ENCODE measurements around the gene NPSR1.

Gene NPSR1, protein sequence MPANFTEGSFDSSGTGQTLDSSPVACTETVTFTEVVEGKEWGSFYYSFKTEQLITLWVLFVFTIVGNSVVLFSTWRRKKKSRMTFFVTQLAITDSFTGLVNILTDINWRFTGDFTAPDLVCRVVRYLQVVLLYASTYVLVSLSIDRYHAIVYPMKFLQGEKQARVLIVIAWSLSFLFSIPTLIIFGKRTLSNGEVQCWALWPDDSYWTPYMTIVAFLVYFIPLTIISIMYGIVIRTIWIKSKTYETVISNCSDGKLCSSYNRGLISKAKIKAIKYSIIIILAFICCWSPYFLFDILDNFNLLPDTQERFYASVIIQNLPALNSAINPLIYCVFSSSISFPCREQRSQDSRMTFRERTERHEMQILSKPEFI

DNA sequence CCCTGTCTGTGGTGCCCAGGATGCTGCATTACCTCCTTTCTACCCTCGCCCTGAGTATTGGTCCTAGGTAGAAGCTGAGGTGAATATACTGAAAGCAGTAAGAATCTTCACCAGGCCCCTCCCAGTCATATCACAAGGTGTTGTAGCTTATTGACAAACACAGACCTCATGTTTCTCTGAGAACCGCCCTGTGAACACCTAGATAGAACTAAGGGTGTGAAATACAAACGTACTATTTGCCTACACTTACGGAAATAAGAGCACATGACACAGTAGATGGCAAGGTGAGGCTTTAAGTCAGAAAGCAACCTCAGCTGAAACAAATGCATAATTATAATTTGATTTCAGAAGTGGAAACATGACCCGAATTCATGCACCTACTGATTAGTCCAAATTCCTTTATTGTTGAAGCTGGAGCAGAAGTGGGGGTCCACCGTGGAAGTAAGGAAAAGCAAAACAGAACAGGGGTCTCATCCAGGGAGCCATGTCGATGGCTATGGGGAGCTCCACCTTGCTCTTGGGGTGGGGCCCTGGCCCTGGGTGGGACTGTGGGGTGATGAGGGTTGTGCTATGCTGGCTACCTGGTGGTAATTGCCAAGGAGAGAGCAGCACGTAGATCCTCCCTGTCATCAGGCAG is at the start of gene NPSR1:
NPSR1 (plus strand) TSS at position 587 of the 637 bp plus-strand sequence. CDS start 195 bp downstream, outside the sequence.
- Histone ChIP-seq H3K27ac (ENCODE audit: extremely low read depth, low read depth, low read length) (no peak within 1 kb of the TSS), H3K4me1 (ENCODE audit: control insufficient read depth, insufficient read depth, low read length) (no peaks in the 10 kb centered on the region), H3K36me3 (ENCODE audit: control insufficient read depth in 2 of 2, insufficient read depth in 1 of 2, low read length in 2 of 2) (no peaks in the 10 kb centered on the region), H3K4me3 (ENCODE audit: low read depth, low read length) (no peak within 1 kb of the TSS), H3K9me3 (ENCODE audit: control insufficient read depth, insufficient read depth, low read depth, low read length) (no peaks in the 10 kb centered on the region)
- ChIA-PET CTCF (no interaction called here), POLR2A (no interaction called here)
- TF ChIP-seq PRDM1 (tag by site-specific recombination; IDR thresholded peaks at IDR 0.05) (no peak), ZNF830 (tag by site-specific recombination; IDR thresholded peaks at IDR 0.05; ENCODE audit: low read depth) (no peak), ZNF701 (tag by site-specific recombination; IDR thresholded peaks at IDR 0.05) (no peak), ZNF341 (tag by site-specific recombination; IDR thresholded peaks at IDR 0.05; ENCODE audit: low read depth) (no peak), GLIS2 (tag by site-specific recombination; IDR thresholded peaks at IDR 0.05) (no peak), ZXDB (tag by site-specific recombination; IDR thresholded peaks at IDR 0.05) (no peak), YY1 (tag by site-specific recombination; IDR thresholded peaks at IDR 0.05) (no peak), ZNF777 (tag by site-specific recombination; IDR thresholded peaks at IDR 0.05; ENCODE audit: borderline replicate concordance) (no peak), KLF16 (tag by site-specific recombination; IDR thresholded peaks at IDR 0.05) (no peak), ZNF302 (tag by site-specific recombination; IDR thresholded peaks at IDR 0.05; ENCODE audit: low read depth) (no peak), ZFP41 (tag by site-specific recombination; IDR thresholded peaks at IDR 0.05; ENCODE audit: borderline replicate concordance) (no peak), ZNF175 (tag by site-specific recombination; IDR thresholded peaks at IDR 0.05) (no peak), ZNF324 (tag by site-specific recombination; IDR thresholded peaks at IDR 0.05) (no peak), ZNF837 (tag by site-specific recombination; IDR thresholded peaks at IDR 0.05) (no peak), ZNF416 (tag by site-specific recombination; IDR thresholded peaks at IDR 0.05) (no peak), ZNF202 (tag by site-specific recombination; IDR thresholded peaks at IDR 0.05; ENCODE audit: borderline replicate concordance) (no peak), ZNF610 (tag by site-specific recombination; IDR thresholded peaks at IDR 0.05; ENCODE audit: borderline replicate concordance) (no peak)
- TF ChIP-seq, protein P1, sequence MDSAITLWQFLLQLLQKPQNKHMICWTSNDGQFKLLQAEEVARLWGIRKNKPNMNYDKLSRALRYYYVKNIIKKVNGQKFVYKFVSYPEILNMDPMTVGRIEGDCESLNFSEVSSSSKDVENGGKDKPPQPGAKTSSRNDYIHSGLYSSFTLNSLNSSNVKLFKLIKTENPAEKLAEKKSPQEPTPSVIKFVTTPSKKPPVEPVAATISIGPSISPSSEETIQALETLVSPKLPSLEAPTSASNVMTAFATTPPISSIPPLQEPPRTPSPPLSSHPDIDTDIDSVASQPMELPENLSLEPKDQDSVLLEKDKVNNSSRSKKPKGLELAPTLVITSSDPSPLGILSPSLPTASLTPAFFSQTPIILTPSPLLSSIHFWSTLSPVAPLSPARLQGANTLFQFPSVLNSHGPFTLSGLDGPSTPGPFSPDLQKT (IDR thresholded peaks at IDR 0.05; ENCODE audit: borderline replicate concordance, low read depth, low read length) = no peak
- TF ChIP-seq, protein P2, sequence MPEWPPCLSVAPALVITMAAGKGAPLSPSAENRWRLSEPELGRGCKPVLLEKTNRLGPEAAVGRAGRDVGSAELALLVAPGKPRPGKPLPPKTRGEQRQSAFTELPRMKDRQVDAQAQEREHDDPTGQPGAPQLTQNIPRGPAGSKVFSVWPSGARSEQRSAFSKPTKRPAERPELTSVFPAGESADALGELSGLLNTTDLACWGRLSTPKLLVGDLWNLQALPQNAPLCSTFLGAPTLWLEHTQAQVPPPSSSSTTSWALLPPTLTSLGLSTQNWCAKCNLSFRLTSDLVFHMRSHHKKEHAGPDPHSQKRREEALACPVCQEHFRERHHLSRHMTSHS (tag by site-specific recombination; IDR thresholded peaks at IDR 0.05) = no peak
- TF ChIP-seq, protein P3, sequence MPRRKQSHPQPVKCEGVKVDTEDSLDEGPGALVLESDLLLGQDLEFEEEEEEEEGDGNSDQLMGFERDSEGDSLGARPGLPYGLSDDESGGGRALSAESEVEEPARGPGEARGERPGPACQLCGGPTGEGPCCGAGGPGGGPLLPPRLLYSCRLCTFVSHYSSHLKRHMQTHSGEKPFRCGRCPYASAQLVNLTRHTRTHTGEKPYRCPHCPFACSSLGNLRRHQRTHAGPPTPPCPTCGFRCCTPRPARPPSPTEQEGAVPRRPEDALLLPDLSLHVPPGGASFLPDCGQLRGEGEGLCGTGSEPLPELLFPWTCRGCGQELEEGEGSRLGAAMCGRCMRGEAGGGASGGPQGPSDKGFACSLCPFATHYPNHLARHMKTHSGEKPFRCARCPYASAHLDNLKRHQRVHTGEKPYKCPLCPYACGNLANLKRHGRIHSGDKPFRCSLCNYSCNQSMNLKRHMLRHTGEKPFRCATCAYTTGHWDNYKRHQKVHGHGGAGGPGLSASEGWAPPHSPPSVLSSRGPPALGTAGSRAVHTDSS (tag by site-specific recombination; IDR thresholded peaks at IDR 0.05) = no peak

DNA sequence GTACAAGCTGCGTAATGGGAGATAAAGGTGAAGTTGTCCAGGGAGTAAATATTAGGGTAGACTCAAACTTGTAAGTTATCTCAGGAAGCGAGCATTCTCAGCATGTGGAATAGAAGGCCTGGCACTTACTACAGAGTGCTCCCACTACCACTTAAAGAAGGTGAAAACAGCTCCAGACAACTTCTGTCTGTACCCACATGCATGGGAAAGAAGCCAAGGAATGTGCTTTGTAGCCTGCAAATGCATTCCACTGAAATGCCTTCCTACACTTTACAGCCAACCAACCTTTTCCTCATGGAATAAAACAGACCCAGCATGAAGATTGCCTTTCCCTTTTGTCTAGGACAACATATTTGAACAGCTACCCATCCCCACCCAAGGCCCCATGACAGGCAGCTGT is 45.4 kb upstream of the NPSR1 start:
- CTCF ChIA-PET = no interaction called here
- Histone ChIP-seq H3K4me1 (ENCODE audit: control insufficient read depth, insufficient read depth, low read length) (no peaks in the 10 kb centered on the region), H3K36me3 (ENCODE audit: control insufficient read depth in 2 of 2, insufficient read depth in 1 of 2, low read length in 2 of 2) (no peaks in the 10 kb centered on the region), H3K27ac (ENCODE audit: extremely low read depth, low read depth, low read length) (no peak overlapping the region), H3K9me3 (ENCODE audit: control insufficient read depth, insufficient read depth, low read depth, low read length) (no peaks in the 10 kb centered on the region), H3K4me3 (ENCODE audit: low read depth, low read length) (no peak overlapping the region)
- POLR2A ChIA-PET = no interaction called here
- no peak for TF ChIP-seq ZNF707 (tag by site-specific recombination; IDR thresholded peaks at IDR 0.05)
- no peak for TF ChIP-seq ZFHX2 (tag by site-specific recombination; conservative IDR thresholded peaks at IDR 0.05)
- TF ChIP-seq TCF7L2 (IDR thresholded peaks at IDR 0.05; ENCODE audit: borderline replicate concordance, low read depth, low read length) = no peak
- TF ChIP-seq, protein P4, sequence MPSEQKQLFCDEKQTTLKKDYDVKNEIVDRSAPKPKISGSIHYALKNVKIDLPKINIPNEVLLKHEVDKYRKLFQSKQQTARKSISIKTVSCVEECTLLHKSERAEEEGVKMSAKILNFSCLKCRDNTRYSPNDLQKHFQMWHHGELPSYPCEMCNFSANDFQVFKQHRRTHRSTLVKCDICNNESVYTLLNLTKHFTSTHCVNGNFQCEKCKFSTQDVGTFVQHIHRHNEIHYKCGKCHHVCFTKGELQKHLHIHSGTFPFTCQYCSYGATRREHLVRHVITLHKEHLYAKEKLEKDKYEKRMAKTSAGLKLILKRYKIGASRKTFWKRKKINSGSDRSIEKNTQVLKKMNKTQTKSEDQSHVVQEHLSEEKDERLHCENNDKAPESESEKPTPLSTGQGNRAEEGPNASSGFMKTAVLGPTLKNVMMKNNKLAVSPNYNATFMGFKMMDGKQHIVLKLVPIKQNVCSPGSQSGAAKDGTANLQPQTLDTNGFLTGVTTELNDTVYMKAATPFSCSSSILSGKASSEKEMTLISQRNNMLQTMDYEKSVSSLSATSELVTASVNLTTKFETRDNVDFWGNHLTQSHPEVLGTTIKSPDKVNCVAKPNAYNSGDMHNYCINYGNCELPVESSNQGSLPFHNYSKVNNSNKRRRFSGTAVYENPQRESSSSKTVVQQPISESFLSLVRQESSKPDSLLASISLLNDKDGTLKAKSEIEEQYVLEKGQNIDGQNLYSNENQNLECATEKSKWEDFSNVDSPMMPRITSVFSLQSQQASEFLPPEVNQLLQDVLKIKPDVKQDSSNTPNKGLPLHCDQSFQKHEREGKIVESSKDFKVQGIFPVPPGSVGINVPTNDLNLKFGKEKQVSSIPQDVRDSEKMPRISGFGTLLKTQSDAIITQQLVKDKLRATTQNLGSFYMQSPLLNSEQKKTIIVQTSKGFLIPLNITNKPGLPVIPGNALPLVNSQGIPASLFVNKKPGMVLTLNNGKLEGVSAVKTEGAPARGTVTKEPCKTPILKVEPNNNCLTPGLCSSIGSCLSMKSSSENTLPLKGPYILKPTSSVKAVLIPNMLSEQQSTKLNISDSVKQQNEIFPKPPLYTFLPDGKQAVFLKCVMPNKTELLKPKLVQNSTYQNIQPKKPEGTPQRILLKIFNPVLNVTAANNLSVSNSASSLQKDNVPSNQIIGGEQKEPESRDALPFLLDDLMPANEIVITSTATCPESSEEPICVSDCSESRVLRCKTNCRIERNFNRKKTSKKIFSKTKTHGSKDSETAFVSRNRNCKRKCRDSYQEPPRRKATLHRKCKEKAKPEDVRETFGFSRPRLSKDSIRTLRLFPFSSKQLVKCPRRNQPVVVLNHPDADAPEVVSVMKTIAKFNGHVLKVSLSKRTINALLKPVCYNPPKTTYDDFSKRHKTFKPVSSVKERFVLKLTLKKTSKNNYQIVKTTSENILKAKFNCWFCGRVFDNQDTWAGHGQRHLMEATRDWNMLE (tag by site-specific recombination; conservative IDR thresholded peaks at IDR 0.05; ENCODE audit: low read depth) = no peak
- TF ChIP-seq, protein P5, sequence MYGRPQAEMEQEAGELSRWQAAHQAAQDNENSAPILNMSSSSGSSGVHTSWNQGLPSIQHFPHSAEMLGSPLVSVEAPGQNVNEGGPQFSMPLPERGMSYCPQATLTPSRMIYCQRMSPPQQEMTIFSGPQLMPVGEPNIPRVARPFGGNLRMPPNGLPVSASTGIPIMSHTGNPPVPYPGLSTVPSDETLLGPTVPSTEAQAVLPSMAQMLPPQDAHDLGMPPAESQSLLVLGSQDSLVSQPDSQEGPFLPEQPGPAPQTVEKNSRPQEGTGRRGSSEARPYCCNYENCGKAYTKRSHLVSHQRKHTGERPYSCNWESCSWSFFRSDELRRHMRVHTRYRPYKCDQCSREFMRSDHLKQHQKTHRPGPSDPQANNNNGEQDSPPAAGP (tag by site-specific recombination; IDR thresholded peaks at IDR 0.05) = no peak
- TF ChIP-seq ZNF140 (tag by site-specific recombination; IDR thresholded peaks at IDR 0.05) = no peak

All from HEK293 (cell line).